ENCODE measurements around the gene NPAS2.

DNA sequence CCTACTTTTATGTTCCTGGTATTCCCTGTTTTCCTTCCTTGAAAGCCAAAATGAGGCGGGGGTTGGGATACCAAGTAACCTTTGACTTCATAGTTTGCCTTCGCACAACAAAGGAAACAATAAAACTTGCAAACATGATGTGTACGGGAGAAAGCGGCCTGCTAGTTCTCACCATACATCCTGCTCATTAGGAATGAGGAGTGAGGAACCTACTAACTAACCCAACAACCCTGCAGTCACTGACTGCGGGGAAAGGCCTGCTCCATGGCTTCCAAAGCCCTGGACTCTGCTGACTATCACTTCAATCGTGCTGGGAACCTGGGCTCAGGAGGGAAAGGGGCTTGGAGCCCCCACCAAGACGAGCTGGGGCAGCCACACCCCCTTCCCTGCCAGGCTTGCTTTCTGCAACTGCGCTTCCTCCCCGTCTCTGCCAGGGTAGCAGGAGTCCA, 206.3 kb downstream of the NPAS2 start:
- TF ChIP-seq EZH2phosphoT487 (IDR thresholded peaks at IDR 0.05; ENCODE audit: low read length), result no peak
- TF ChIP-seq, protein P1, sequence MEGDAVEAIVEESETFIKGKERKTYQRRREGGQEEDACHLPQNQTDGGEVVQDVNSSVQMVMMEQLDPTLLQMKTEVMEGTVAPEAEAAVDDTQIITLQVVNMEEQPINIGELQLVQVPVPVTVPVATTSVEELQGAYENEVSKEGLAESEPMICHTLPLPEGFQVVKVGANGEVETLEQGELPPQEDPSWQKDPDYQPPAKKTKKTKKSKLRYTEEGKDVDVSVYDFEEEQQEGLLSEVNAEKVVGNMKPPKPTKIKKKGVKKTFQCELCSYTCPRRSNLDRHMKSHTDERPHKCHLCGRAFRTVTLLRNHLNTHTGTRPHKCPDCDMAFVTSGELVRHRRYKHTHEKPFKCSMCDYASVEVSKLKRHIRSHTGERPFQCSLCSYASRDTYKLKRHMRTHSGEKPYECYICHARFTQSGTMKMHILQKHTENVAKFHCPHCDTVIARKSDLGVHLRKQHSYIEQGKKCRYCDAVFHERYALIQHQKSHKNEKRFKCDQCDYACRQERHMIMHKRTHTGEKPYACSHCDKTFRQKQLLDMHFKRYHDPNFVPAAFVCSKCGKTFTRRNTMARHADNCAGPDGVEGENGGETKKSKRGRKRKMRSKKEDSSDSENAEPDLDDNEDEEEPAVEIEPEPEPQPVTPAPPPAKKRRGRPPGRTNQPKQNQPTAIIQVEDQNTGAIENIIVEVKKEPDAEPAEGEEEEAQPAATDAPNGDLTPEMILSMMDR (IDR thresholded peaks at IDR 0.05; ENCODE audit: low read length), result no peak

Measured in MM.1S (cell line).